Neuronal stem cell (in vitro differentiated cells): ENCODE results near the gene HS3ST5.

ENCODE experiments used
- DNase-seq: peaks from one replicate; pipeline ENCODE4 v3.0.0-alpha.2; 2013; ENCODE audit warnings: low spot score
- H2AFZ ChIP-seq: one replicate; pipeline ENCODE4 v1.6.1; 2013; ENCODE audit warnings: mild to moderate bottlenecking, low read length, inconsistent platforms
- H2AK5ac ChIP-seq: 2 replicates; pipeline ENCODE4 v1.6.1; 2013; ENCODE audit warnings: low read depth, mild to moderate bottlenecking, inconsistent platforms, low read length, moderate library complexity, mixed read lengths
- H2BK120ac ChIP-seq: 2 replicates; pipeline ENCODE4 v1.6.1; 2013; ENCODE audit warnings: low read depth, mild to moderate bottlenecking, inconsistent platforms, low read length, moderate library complexity, mixed read lengths
- H2BK12ac ChIP-seq: one replicate; pipeline ENCODE4 v1.6.1; 2013; ENCODE audit warnings: low read length, inconsistent platforms
- H2BK15ac ChIP-seq: 2 replicates; pipeline ENCODE4 v1.6.1; 2013; ENCODE audit warnings: mild to moderate bottlenecking, low read length, inconsistent platforms, mixed read lengths
- H2BK5ac ChIP-seq: one replicate; pipeline ENCODE4 v1.6.1; 2013; ENCODE audit warnings: inconsistent platforms, mild to moderate bottlenecking, low read length, moderate library complexity
- H3K14ac ChIP-seq: one replicate; pipeline ENCODE4 v1.6.1; 2013; ENCODE audit warnings: low read length, inconsistent platforms
- H3K18ac ChIP-seq: 2 replicates; pipeline ENCODE4 v1.6.1; 2013; ENCODE audit warnings: low read length, inconsistent platforms
- H3K23ac ChIP-seq: 2 replicates; pipeline ENCODE4 v1.6.1; 2013; ENCODE audit warnings: low read depth, mild to moderate bottlenecking, mixed read lengths, low read length, inconsistent platforms; ENCODE audit not compliant: poor library complexity
- H3K27ac ChIP-seq: replicated peaks from 3 replicates; pipeline ENCODE4 v1.5.1; 2013; ENCODE audit warnings: low read length, inconsistent platforms
- H3K27me3 ChIP-seq, 3 experiments: 2 replicates each; pipeline ENCODE4 v1.6.1; 2013; ENCODE audit warnings: low read length in 3 of 3, mild to moderate bottlenecking in 2 of 3, inconsistent platforms in 1 of 3, low read depth in 1 of 3, mixed read lengths in 1 of 3, moderate library complexity in 1 of 3; ENCODE audit not compliant: control insufficient read depth in 3 of 3, insufficient read depth in 3 of 3
- H3K36me3 ChIP-seq, 2 donors: replicated peaks in 1 of 2; 2 replicates each; pipeline ENCODE4 v1.6.1; 2013; ENCODE audit warnings: low read length in 2 of 2; ENCODE audit not compliant: control insufficient read depth in 2 of 2, insufficient read depth in 2 of 2
- H3K4ac ChIP-seq: 2 replicates; pipeline ENCODE4 v1.6.1; 2013; ENCODE audit warnings: inconsistent platforms, mild to moderate bottlenecking, low read length, moderate library complexity
- H3K4me1 ChIP-seq, 2 donors: 1 replicate in 1 of 2; 2 replicates in 1 of 2; pipeline ENCODE4 v1.6.1; 2013; ENCODE audit warnings: low read length in 2 of 2, low read depth in 1 of 2; ENCODE audit not compliant: control insufficient read depth in 2 of 2, insufficient read depth in 1 of 2
- H3K4me2 ChIP-seq: one replicate; pipeline ENCODE4 v1.6.1; 2013; ENCODE audit warnings: mild to moderate bottlenecking, low read length, inconsistent platforms; ENCODE audit not compliant: insufficient read depth, poor library complexity, severe bottlenecking
- H3K4me3 ChIP-seq, 2 donors: 2 replicates each; pipeline ENCODE4 v1.5.1; 2013; ENCODE audit warnings: low read length in 2 of 2, mild to moderate bottlenecking in 2 of 2, inconsistent platforms in 1 of 2, moderate library complexity in 1 of 2
- H3K79me1 ChIP-seq: one replicate; pipeline ENCODE4 v1.6.1; 2013; ENCODE audit warnings: low read depth, mild to moderate bottlenecking, inconsistent platforms, low read length, moderate library complexity
- H3K9ac ChIP-seq: one replicate; pipeline ENCODE4 v1.6.1; 2013; ENCODE audit warnings: mild to moderate bottlenecking, low read depth, low read length, inconsistent platforms; ENCODE audit not compliant: poor library complexity
- H3K9me3 ChIP-seq, 2 donors: replicated peaks in 1 of 2; 2 replicates each; pipeline versions ENCODE3 to v1.6.1; 2013; ENCODE audit warnings: low read length in 2 of 2, mild to moderate bottlenecking in 2 of 2, inconsistent platforms in 1 of 2, low read depth in 1 of 2, mixed read lengths in 1 of 2, moderate library complexity in 1 of 2; ENCODE audit not compliant: control insufficient read depth in 2 of 2, insufficient read depth in 1 of 2
- H4K8ac ChIP-seq: one replicate; pipeline ENCODE4 v1.6.1; 2013; ENCODE audit warnings: low read depth, mild to moderate bottlenecking, inconsistent platforms, low read length, moderate library complexity
- H4K91ac ChIP-seq: one replicate; pipeline ENCODE4 v1.6.1; 2013; ENCODE audit warnings: low read length, low read depth, mild to moderate bottlenecking, inconsistent platforms; ENCODE audit not compliant: poor library complexity
- WGBS, 2 donors: extraction: QIAGEN DNeasy Blood & Tissue Kit; methylation state at CpG; one replicate each; pipeline ENCODE4 v1.1.7; 2013; ENCODE audit warnings: missing lambda C conversion rate in 2 of 2, mixed read lengths in 1 of 2; ENCODE audit not compliant: insufficient read length in 2 of 2, insufficient replicate concordance in 1 of 2; ENCODE audit errors: extremely low coverage in 2 of 2; 5-methylcytosine and 5-hydroxymethylcytosine counted together

Gene HS3ST5

DNA sequence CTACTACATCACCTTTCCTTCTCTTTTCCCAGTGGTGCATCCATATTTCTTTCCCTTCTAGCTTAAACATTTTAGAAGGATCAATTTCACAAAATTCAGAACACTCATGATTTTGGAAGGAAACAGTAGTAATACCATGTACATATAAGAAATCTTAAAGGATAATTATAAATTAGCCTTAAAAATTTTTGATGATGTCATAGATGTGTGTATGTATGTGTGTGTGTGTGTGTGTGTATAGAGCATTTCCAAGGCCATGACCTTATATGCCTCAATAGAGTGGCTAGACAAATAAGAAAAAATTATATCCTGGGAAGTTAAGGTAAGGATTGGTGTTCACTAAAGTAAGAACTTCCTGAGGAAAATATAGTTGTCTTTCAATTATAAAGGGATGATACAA lies 24.1 kb upstream of the HS3ST5 start:
- H4K8ac ChIP-seq, result no peak overlapping the region
- H3K14ac ChIP-seq, result no peak overlapping the region
- H3K27me3 ChIP-seq, result no peaks in the 10 kb centered on the region

DNA sequence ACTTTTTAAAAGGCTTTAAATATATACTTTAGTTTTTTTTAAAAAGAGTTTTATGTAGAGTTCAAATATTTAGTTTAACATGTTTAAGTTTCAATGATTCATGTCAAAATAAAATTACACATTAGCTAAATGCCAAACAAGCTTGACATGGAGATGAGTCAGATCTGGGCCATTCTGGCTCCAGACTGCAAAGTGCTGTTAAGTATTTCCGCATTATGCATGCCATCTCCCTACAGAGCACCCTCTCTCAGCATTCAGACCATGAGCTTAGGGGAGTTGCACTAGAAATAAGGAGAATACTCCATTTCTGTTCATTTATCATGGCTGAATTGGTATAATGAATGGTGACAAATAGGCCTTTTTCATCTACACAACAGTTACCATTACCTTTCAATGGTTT lies 21.5 kb upstream of the HS3ST5 start:
- Histone ChIP-seq H3K23ac (no peak overlapping the region), H2AK5ac (no peak overlapping the region), H3K4me2 (no peak overlapping the region), H3K4me1 (peaks cover 4 to 37% of the 10 kb centered on the region in 2 donors), H3K18ac (no peak overlapping the region), H3K14ac (no peak overlapping the region), H2BK15ac (no peak overlapping the region), H2BK120ac (no peak overlapping the region), H3K36me3 (no peaks in the 10 kb centered on the region), H4K91ac (no peak overlapping the region), H3K4ac (no peak overlapping the region), H2BK12ac (no peak overlapping the region), H3K27ac (peak overlapping the region; percentile 5), H3K27me3 (no peaks in the 10 kb centered on the region), H3K9me3 (no peaks in the 10 kb centered on the region), H3K4me3 (no peak overlapping the region), H2AFZ (peak overlapping the region; percentile 5), H4K8ac (no peak overlapping the region), H2BK5ac (no peak overlapping the region), H3K9ac (no peak overlapping the region), H3K79me1 (no peaks in the 10 kb centered on the region)
- no CpG with 5 or more reads among the region's 1 CpG for WGBS, 2 donors
- no peak for DNase-seq

More for the DNA sequence above, 24.1 kb upstream of the HS3ST5 start:
- Histone ChIP-seq H3K23ac (no peak overlapping the region), H3K79me1 (no peaks in the 10 kb centered on the region), H2AFZ (no peak overlapping the region), H4K91ac (no peak overlapping the region), H3K4me3 (no peak overlapping the region), H3K4me1 (peaks cover 1 to 23% of the 10 kb centered on the region in 2 donors), H3K27ac (no peak overlapping the region), H2BK5ac (no peak overlapping the region), H3K9ac (no peak overlapping the region), H3K9me3 (no peaks in the 10 kb centered on the region), H2BK120ac (no peak overlapping the region), H3K4ac (no peak overlapping the region), H3K36me3 (no peaks in the 10 kb centered on the region), H2BK15ac (no peak overlapping the region), H2BK12ac (no peak overlapping the region), H3K18ac (no peak overlapping the region), H2AK5ac (no peak overlapping the region), H3K4me2 (no peak overlapping the region)
- DNase-seq, result no peak

DNA sequence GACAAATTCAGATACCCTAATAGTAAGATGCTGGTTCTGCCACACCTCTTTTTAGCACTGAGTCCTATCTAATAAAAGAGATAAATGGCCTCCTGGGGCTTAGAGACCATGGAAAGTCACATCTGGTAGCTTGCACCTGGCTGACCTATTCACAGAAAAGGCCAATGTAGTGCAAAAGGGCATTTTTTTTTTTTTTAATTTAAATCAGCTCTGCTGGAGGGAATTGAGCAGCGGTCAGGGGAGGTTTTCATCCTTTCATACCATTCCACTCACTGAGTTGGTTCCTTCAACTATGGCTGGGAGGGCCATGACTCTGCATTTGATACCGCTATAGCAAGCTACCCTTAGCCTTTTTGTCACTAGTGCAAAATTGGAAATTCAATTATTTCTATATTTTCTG lies 20.1 kb upstream of the HS3ST5 start:
- H2BK120ac ChIP-seq, result no peak overlapping the region
- H2AK5ac ChIP-seq, result no peak overlapping the region
- H3K18ac ChIP-seq, result no peak overlapping the region
- no peak overlapping the region for H2BK12ac ChIP-seq
- no peaks in the 10 kb centered on the region for H3K27me3 ChIP-seq
- no peaks in the 10 kb centered on the region for H3K36me3 ChIP-seq
- H3K9ac ChIP-seq, result no peak overlapping the region
- no peak overlapping the region for H3K14ac ChIP-seq
- no CpG with 5 or more reads among the region's 2 CpGs for WGBS, 2 donors
- H4K8ac ChIP-seq, result no peak overlapping the region
- H3K4ac ChIP-seq, result no peak overlapping the region
- no peaks in the 10 kb centered on the region for H3K79me1 ChIP-seq
- H3K4me2 ChIP-seq, result no peak overlapping the region
- H4K91ac ChIP-seq, result no peak overlapping the region
- H2BK5ac ChIP-seq, result no peak overlapping the region
- peaks cover 4 to 44% of the 10 kb centered on the region in 2 donors for H3K4me1 ChIP-seq
- H3K23ac ChIP-seq, result no peak overlapping the region
- DNase-seq, result no peak
- no peak overlapping the region for H2BK15ac ChIP-seq
- no peaks in the 10 kb centered on the region for H3K9me3 ChIP-seq
- no peak overlapping the region for H2AFZ ChIP-seq
- no peak overlapping the region for H3K27ac ChIP-seq
- H3K4me3 ChIP-seq, result no peak overlapping the region

DNA sequence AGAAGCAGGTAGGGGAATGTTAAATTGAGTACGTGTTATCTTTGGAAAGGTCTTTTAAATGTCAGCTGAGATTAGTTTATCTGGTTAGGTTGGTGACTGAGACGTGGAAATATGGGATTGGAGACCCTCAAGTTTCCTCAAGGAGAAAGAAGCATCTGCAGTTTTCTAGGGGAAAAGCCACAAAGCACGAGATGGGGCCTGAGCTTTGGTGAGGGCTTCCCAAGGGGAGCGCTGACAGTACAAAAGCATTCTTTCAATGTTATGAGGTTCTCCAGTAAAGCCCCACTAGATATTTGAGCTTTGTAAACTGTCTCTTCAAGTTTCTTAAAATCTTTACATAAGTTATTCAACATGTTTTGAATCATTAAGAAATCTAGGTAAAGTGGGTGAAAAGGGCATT lies 19.6 kb upstream of the HS3ST5 start:
- no peaks in the 10 kb centered on the region for H3K36me3 ChIP-seq
- H2BK12ac ChIP-seq, result no peak overlapping the region
- no peak overlapping the region for H3K4me2 ChIP-seq
- H3K4me3 ChIP-seq, result no peak overlapping the region
- no peak overlapping the region for H2BK120ac ChIP-seq
- H3K27ac ChIP-seq, result peak overlapping the region; percentile 52
- H2AK5ac ChIP-seq, result no peak overlapping the region
- no peak overlapping the region for H3K4ac ChIP-seq
- no peak overlapping the region for H3K18ac ChIP-seq
- H2AFZ ChIP-seq, result no peak overlapping the region
- DNase-seq, result no peak
- no peak overlapping the region for H3K9ac ChIP-seq
- H2BK15ac ChIP-seq, result no peak overlapping the region
- H2BK5ac ChIP-seq, result no peak overlapping the region
- no peak overlapping the region for H3K23ac ChIP-seq
- peaks cover 4 to 44% of the 10 kb centered on the region in 2 donors for H3K4me1 ChIP-seq
- H3K9me3 ChIP-seq, result no peaks in the 10 kb centered on the region
- H3K27me3 ChIP-seq, result no peaks in the 10 kb centered on the region
- H3K79me1 ChIP-seq, result no peaks in the 10 kb centered on the region
- no peak overlapping the region for H3K14ac ChIP-seq
- no peak overlapping the region for H4K8ac ChIP-seq
- WGBS, 2 donors, result no CpG with 5 or more reads among the region's 4 CpGs
- H4K91ac ChIP-seq, result no peak overlapping the region
